ENCODE measurements around the gene CNP.

Gene CNP

GRCh38 chr17:41989702-41990419 is 23.3 kb downstream of the CNP start:
- no peak for TF ChIP-seq CEBPB (IDR thresholded peaks at IDR 0.05)
- TF ChIP-seq, protein P1, sequence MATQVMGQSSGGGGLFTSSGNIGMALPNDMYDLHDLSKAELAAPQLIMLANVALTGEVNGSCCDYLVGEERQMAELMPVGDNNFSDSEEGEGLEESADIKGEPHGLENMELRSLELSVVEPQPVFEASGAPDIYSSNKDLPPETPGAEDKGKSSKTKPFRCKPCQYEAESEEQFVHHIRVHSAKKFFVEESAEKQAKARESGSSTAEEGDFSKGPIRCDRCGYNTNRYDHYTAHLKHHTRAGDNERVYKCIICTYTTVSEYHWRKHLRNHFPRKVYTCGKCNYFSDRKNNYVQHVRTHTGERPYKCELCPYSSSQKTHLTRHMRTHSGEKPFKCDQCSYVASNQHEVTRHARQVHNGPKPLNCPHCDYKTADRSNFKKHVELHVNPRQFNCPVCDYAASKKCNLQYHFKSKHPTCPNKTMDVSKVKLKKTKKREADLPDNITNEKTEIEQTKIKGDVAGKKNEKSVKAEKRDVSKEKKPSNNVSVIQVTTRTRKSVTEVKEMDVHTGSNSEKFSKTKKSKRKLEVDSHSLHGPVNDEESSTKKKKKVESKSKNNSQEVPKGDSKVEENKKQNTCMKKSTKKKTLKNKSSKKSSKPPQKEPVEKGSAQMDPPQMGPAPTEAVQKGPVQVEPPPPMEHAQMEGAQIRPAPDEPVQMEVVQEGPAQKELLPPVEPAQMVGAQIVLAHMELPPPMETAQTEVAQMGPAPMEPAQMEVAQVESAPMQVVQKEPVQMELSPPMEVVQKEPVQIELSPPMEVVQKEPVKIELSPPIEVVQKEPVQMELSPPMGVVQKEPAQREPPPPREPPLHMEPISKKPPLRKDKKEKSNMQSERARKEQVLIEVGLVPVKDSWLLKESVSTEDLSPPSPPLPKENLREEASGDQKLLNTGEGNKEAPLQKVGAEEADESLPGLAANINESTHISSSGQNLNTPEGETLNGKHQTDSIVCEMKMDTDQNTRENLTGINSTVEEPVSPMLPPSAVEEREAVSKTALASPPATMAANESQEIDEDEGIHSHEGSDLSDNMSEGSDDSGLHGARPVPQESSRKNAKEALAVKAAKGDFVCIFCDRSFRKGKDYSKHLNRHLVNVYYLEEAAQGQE (IDR thresholded peaks at IDR 0.05; ENCODE audit: low read depth): no peak
- no peak for TF ChIP-seq FOXM1 (IDR thresholded peaks at IDR 0.05; ENCODE audit: borderline replicate concordance, low read depth)
- no peak for TF ChIP-seq TAF1 (IDR thresholded peaks at IDR 0.05; ENCODE audit: low read depth)

- TF ChIP-seq CREB1 (IDR thresholded peaks at IDR 0.05; ENCODE audit: low read depth) (no peak), TCF12 (IDR thresholded peaks at IDR 0.05; ENCODE audit: low read depth) (no peak), ZBTB7A (IDR thresholded peaks at IDR 0.05; ENCODE audit: low read depth) (no peak), TEAD4 (IDR thresholded peaks at IDR 0.05) (no peak), RAD21 (IDR thresholded peaks at IDR 0.05; ENCODE audit: low read depth) (no peak), EP300 (IDR thresholded peaks at IDR 0.05; ENCODE audit: borderline replicate concordance) (no peak), EGR1 (IDR thresholded peaks at IDR 0.05) (no peak), NFIC (IDR thresholded peaks at IDR 0.05) (no peak), USF1 (IDR thresholded peaks at IDR 0.05) (no peak), FOXM1 (IDR thresholded peaks at IDR 0.05; ENCODE audit: borderline replicate concordance, low read depth) (no peak), CEBPB (IDR thresholded peaks at IDR 0.05) (no peak), TAF1 (IDR thresholded peaks at IDR 0.05; ENCODE audit: low read depth) (no peak), YY1 (IDR thresholded peaks at IDR 0.05; ENCODE audit: low read depth) (no peak)
- TF ChIP-seq, protein P1 (IDR thresholded peaks at IDR 0.05; ENCODE audit: low read depth): no peak
- TF ChIP-seq, protein P2, sequence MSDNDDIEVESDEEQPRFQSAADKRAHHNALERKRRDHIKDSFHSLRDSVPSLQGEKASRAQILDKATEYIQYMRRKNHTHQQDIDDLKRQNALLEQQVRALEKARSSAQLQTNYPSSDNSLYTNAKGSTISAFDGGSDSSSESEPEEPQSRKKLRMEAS (IDR thresholded peaks at IDR 0.05): no peak
These were observed 26.0 kb downstream of the CNP start for GRCh38 chr17:41992576-41992975.

DNA sequence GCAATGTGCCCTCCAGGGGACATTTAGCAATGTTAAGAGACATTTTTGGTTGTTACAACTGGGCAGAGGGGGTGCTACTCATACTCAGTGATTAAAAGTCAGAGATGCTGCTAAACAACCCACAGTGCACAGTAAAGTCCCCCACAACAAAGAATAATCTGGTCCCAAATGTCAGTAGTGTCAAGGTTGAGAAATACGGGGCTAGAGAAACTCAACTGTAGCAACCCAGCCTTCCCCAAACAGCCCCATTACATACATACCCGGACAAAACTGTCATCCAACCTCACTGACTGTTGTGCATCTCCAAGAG is 30.2 kb downstream of the CNP start:
- TF ChIP-seq RAD21 (IDR thresholded peaks at IDR 0.05; ENCODE audit: low read depth): no peak
- TF ChIP-seq, protein P2 (IDR thresholded peaks at IDR 0.05): no peak
- TF ChIP-seq TEAD4 (IDR thresholded peaks at IDR 0.05): no peak
- TF ChIP-seq TAF1 (IDR thresholded peaks at IDR 0.05; ENCODE audit: low read depth): no peak

DNA sequence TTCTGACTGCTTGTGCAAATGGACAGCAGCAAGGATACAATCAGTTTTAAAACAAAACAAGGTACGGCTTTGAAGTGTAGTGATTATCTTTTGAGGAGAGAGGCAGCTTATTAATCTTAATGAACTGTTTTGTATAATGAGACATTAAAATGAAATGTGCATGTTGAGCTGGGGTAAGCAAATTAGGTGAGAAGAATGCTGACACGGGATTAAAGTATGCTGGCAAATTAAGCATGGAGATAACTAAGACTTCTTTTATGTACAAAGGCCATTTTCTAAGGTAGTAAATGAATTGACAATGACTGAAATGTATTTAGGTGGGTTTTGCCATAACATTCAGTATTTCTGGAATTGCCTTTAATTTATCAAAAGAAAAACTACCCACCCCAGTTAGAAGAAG is 31.9 kb downstream of the CNP start:
- TF ChIP-seq, protein P2 (IDR thresholded peaks at IDR 0.05): no peak
- TF ChIP-seq, protein P1 (IDR thresholded peaks at IDR 0.05; ENCODE audit: low read depth): no peak
- no peak for TF ChIP-seq TAF1 (IDR thresholded peaks at IDR 0.05; ENCODE audit: low read depth)

GRCh38 chr17:42000413-42001133 is 34.0 kb downstream of the CNP start:
- TF ChIP-seq CEBPB (IDR thresholded peaks at IDR 0.05): no peak
